Measurements from ENCODE around the gene FAM167B.

- no peak for TF ChIP-seq CTCF (conservative IDR thresholded peaks at IDR 0.05)
- no peak for TF ChIP-seq ZFX (IDR thresholded peaks at IDR 0.05)
These were observed 47.3 kb upstream of the FAM167B start for GRCh38 chr1:32199717-32200072.
